HepG2 (cell line): ENCODE results near the gene OTOP3. TPM values are rescaled to one million over a fixed set of nuclear protein-coding genes. Genes with fewer than 3 reads are reported as not detected.
A peak's percentile ranks its signal among the peaks of the same experiment; 100 is the strongest.

Source experiments
- ATAC-seq: fragments of 200-7000 bp; cut with Tn5 transposase; 3 replicates; pipeline ENCODE4 v1.9.1; 2020; ENCODE audit warnings: mild to moderate bottlenecking, moderate library complexity
- BruUV-seq: library from RNA; stranded (reverse); fragments of 400-500 nt; replicated peaks from 2 replicates; lab custom pipeline; 2021; lab: Mats Ljungman, UMichigan
- CTCF ChIA-PET: fragments of 300-600 bp; formaldehyde crosslinking; extraction: SDS; loops from one replicate; lab custom pipeline; 2021; ENCODE audit warnings: low total read pairs, inconsistent platforms, low intra/inter-chr PET ratio; lab: Yijun Ruan, JAX
- POLR2A ChIA-PET: fragments of 350-600 bp; sonication (Branson Sonifier 250); formaldehyde crosslinking; loops from one replicate; lab custom pipeline; 2020; ENCODE audit warnings: antibody characterized with exemption, inconsistent platforms; lab: Yijun Ruan, JAX
- DNase-seq: peaks from one replicate; pipeline ENCODE4 v3.0.0-alpha.2; 2015; ENCODE audit warnings: low spot score
- FAIRE-seq: peaks from 3 replicates; lab custom pipeline; 2011; peaks lifted over from hg19 to GRCh38; lab: Jason Lieb, UNC
- H2AFZ ChIP-seq: one replicate; pipeline ENCODE4 v1.6.1; 2011; ENCODE audit warnings: low read length, inconsistent platforms
- H3K27ac ChIP-seq: fragments of 300-600 bp; 3 replicates; pipeline ENCODE4 v1.8.0; 2011; ENCODE audit warnings: mixed run types, mild to moderate bottlenecking, mixed read lengths, low read length, inconsistent platforms; ENCODE audit not compliant: insufficient read depth; ENCODE audit errors: extremely low read length
- H3K27me3 ChIP-seq, 2 experiments: fragments of 200-600 bp in 1 of 2; 2 replicates in 1 of 2; 3 replicates in 1 of 2; pipeline versions ENCODE4 v1.6.0 to v1.8.0; 2011; ENCODE audit warnings: low read length in 2 of 2, mild to moderate bottlenecking in 2 of 2, moderate library complexity in 2 of 2, inconsistent platforms in 1 of 2; ENCODE audit not compliant: insufficient read depth in 2 of 2, control insufficient read depth in 1 of 2
- H3K36me3 ChIP-seq, 2 experiments: fragments of 200-600 bp in 1 of 2; replicated peaks in 1 of 2; 2 replicates in 1 of 2; 3 replicates in 1 of 2; pipeline versions ENCODE4 v1.5.1 to v1.8.0; 2011; ENCODE audit warnings: low read length in 2 of 2, inconsistent platforms in 1 of 2; ENCODE audit not compliant: insufficient read depth in 2 of 2, control insufficient read depth in 1 of 2
- H3K4me1 ChIP-seq: 2 replicates; pipeline ENCODE4 v1.5.1; 2012; ENCODE audit warnings: low read length, inconsistent platforms; ENCODE audit not compliant: insufficient read depth
- H3K4me2 ChIP-seq: 2 replicates; pipeline ENCODE4 v1.6.0; 2011; ENCODE audit warnings: low read depth, low read length, inconsistent platforms
- H3K4me3 ChIP-seq, 3 experiments: fragments of 200-600 bp in 1 of 3; sonication (generic), shearing (Covaris generic) in 1 of 3; replicated peaks in 1 of 3; 2 replicates each; pipeline ENCODE4 v1.5.1; 2011 to 2016; ENCODE audit warnings: low read length in 3 of 3, inconsistent platforms in 2 of 3, low read depth in 2 of 3, mild to moderate bottlenecking in 2 of 3, control low read depth in 1 of 3, mixed read lengths in 1 of 3; ENCODE audit not compliant: insufficient read depth in 1 of 3
- H3K79me2 ChIP-seq: one replicate; pipeline ENCODE4 v1.6.1; 2011; ENCODE audit warnings: low read length, inconsistent platforms; ENCODE audit not compliant: insufficient read depth
- H3K9ac ChIP-seq: 2 replicates; pipeline ENCODE4 v1.6.0; 2011; ENCODE audit warnings: mild to moderate bottlenecking, low read depth, low read length, inconsistent platforms; ENCODE audit not compliant: insufficient read depth
- H3K9me3 ChIP-seq: 2 replicates; pipeline ENCODE4 v1.5.1; 2012; ENCODE audit warnings: mild to moderate bottlenecking, low read length
- H4K20me1 ChIP-seq: 2 replicates; pipeline ENCODE4 v1.6.0; 2011; ENCODE audit warnings: inconsistent platforms, mild to moderate bottlenecking, low read length, moderate library complexity; ENCODE audit not compliant: insufficient read depth
- CHCHD3 ChIP-seq: sonication (generic); formaldehyde crosslinking; IDR thresholded peaks from 2 replicates; pipeline ENCODE4 v1.8.0; 2022; ENCODE audit warnings: mild to moderate bottlenecking, missing genetic modification reagents, moderate library complexity
- FUBP1 ChIP-seq: sonication (generic); formaldehyde crosslinking; IDR thresholded peaks from 2 replicates; pipeline ENCODE4 v1.5.1; 2020; ENCODE audit warnings: missing genetic modification reagents, mild to moderate bottlenecking, borderline replicate concordance
- HNRNPL ChIP-seq: fragments of 200-400 bp; formaldehyde crosslinking; IDR thresholded peaks from 2 replicates; pipeline ENCODE4 v1.6.1; 2017; ENCODE audit warnings: mild to moderate bottlenecking, low read depth, low read length
- IKZF5 ChIP-seq: IDR thresholded peaks from 2 replicates; pipeline ENCODE4 v1.6.1; 2018; ENCODE audit warnings: missing genetic modification reagents, mild to moderate bottlenecking, missing compliant biosample characterization
- KMT2A ChIP-seq: sonication (generic); formaldehyde crosslinking; IDR thresholded peaks from 2 replicates; pipeline ENCODE4 v1.4.0; 2020; ENCODE audit warnings: missing genetic modification reagents
- ZBTB34 ChIP-seq: sonication (generic); formaldehyde crosslinking; IDR thresholded peaks from 2 replicates; pipeline ENCODE4 v1.8.0; 2022; ENCODE audit warnings: mild to moderate bottlenecking, missing genetic modification reagents
- ZNF468 ChIP-seq: sonication (generic); formaldehyde crosslinking; IDR thresholded peaks from 2 replicates; pipeline ENCODE4 v1.8.0; 2022; ENCODE audit warnings: mild to moderate bottlenecking, moderate library complexity, missing genetic modification reagents
- ZNF687 ChIP-seq: sonication (generic); formaldehyde crosslinking; IDR thresholded peaks from 2 replicates; pipeline ENCODE4 v1.5.1; 2020; ENCODE audit warnings: mild to moderate bottlenecking, missing genetic modification reagents, moderate library complexity
- ZNF782 ChIP-seq: sonication (generic); formaldehyde crosslinking; IDR thresholded peaks from 2 replicates; pipeline ENCODE4 v1.4.0; 2020; ENCODE audit warnings: missing genetic modification reagents, mild to moderate bottlenecking, borderline replicate concordance
- WGBS: methylation state at CpG from one replicate; pipeline ENCODE4 v1.1.6; 2017; ENCODE audit warnings: low lambda C conversion rate; 5-methylcytosine and 5-hydroxymethylcytosine counted together
- in situ Hi-C: cut with HindIII; loops from 2 replicates; pipeline ENCODE4 v1.10.0; 2017; ENCODE audit warnings: low pct_unique_long_range_greater_than_20kb; ENCODE audit not compliant: extremely low pct_ligation_motif_present
- intact Hi-C: fragments of 100-400 bp; cut with micrococcal nuclease; formaldehyde crosslinking; loops from one replicate; pipeline ENCODE4 v1.10.0; 2022; ENCODE audit not compliant: unreplicated experiment
- polyA plus RNA-seq, 8 experiments: library from polyadenylated mRNA; depleted of rRNA in 3 of 8; stranded (reverse) in 7 of 8; unstranded in 1 of 8; fragments of >200 nt; fragmentation: Illumina TruSeq in 4 of 8; extraction: Trizol in 4 of 8; gene quantifications; 2 replicates each; pipeline versions ENCODE4 v1.2.1 to v1.2.3, GENCODE V29; 2011 to 2016; ENCODE audit warnings: low read depth in 4 of 8, missing spikeins in 1 of 8, mixed read lengths in 1 of 8; ENCODE audit not compliant: insufficient read depth in 1 of 8
- total RNA-seq, 5 experiments: library from RNA; depleted of rRNA; stranded (reverse); fragments of >200 nt; fragmentation: Illumina TruSeq; extraction: Trizol; gene quantifications; 2 replicates each; pipeline ENCODE4 v1.2.3, GENCODE V29; 2016; ENCODE audit warnings: low read depth in 1 of 5
- TF ChIP-seq, protein P1 (sequence below): sonication (generic); formaldehyde crosslinking; IDR thresholded peaks from 2 replicates; pipeline ENCODE4 v1.4.0; 2020; ENCODE audit warnings: missing genetic modification reagents
- TF ChIP-seq, protein P2 (sequence below): fragments of 450-650 bp; IDR thresholded peaks from 2 replicates; pipeline ENCODE4 v1.6.1; 2016

OTOP3 gene
- total and polyA plus RNA-seq, 2 of the 13 experiments (the other 11 are each of a cell fraction or from before 2014, with no cell fraction given): not detected

DNA sequence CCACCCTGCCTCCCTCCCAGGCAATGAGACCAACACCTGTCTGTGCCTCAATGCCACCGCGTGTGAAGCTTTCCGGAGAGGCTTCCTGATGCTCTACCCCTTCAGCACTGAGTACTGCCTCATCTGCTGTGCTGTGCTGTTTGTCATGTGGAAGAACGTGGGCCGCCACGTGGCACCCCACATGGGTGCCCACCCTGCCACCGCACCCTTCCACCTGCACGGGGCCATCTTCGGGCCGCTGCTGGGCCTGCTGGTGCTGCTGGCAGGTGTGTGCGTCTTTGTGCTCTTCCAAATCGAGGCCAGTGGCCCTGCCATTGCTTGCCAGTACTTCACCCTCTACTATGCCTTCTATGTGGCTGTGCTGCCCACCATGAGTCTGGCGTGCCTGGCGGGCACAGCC lies 10.9 kb downstream of the OTOP3 start:
- no peak overlapping the region for H3K4me2 ChIP-seq
- no peaks in the 10 kb centered on the region for H3K4me1 ChIP-seq
- peaks cover 22 to 75% of the 10 kb centered on the region in 2 experiments for H3K27me3 ChIP-seq
- BruUV-seq: no TSS peak
- WGBS: 39% methylated on average over 14 of the region's 14 CpGs
- no peak overlapping the region for H3K4me3 ChIP-seq
- TF ChIP-seq FUBP1 (CRISPR knock-in tag) (no peak), ZNF468 (CRISPR knock-in tag) (no peak), CHCHD3 (CRISPR knock-in tag) (no peak), IKZF5 (CRISPR knock-in tag) (no peak), KMT2A (no peak), ZNF782 (no peak), ZNF687 (CRISPR knock-in tag) (0 out of 2 replicates have a peak, but pooled peaks have one; percentile 8), HNRNPL (0 out of 2 replicates have a peak, but pooled peaks have one; percentile 23), ZBTB34 (CRISPR knock-in tag) (no peak)
- TF ChIP-seq, protein P1, sequence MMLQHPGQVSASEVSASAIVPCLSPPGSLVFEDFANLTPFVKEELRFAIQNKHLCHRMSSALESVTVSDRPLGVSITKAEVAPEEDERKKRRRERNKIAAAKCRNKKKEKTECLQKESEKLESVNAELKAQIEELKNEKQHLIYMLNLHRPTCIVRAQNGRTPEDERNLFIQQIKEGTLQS: no peak
- TF ChIP-seq, protein P2, sequence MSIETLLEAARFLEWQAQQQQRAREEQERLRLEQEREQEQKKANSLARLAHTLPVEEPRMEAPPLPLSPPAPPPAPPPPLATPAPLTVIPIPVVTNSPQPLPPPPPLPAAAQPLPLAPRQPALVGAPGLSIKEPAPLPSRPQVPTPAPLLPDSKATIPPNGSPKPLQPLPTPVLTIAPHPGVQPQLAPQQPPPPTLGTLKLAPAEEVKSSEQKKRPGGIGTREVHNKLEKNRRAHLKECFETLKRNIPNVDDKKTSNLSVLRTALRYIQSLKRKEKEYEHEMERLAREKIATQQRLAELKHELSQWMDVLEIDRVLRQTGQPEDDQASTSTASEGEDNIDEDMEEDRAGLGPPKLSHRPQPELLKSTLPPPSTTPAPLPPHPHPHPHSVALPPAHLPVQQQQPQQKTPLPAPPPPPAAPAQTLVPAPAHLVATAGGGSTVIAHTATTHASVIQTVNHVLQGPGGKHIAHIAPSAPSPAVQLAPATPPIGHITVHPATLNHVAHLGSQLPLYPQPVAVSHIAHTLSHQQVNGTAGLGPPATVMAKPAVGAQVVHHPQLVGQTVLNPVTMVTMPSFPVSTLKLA: peak; percentile 89
- TF ChIP-seq, all 625 proteins: peak for 3
- Histone ChIP-seq H2AFZ (no peak overlapping the region), H3K9me3 (no peaks in the 10 kb centered on the region), H3K27ac (no peak overlapping the region), H4K20me1 (no peaks in the 10 kb centered on the region), H3K79me2 (no peaks in the 10 kb centered on the region), H3K9ac (no peak overlapping the region), H3K36me3 (no peaks in the 10 kb centered on the region)
- DNase-seq (no peak), FAIRE-seq (no peak), ATAC-seq (no peak)
- POLR2A ChIA-PET: no interaction called here
- intact Hi-C loops (no loop called here), in situ Hi-C loops (no loop called here)
- CTCF ChIA-PET: no interaction called here
